HG03439 (cell line): Measurements from ENCODE around the gene C1orf21.

Source experiments
- ATAC-seq: cut with Tn5 transposase; IDR thresholded peaks from one replicate; pipeline ENCODE4 v1.9.1; 2021; ENCODE audit warnings: mild to moderate bottlenecking, moderate library complexity; ENCODE audit not compliant: unreplicated experiment

Gene C1orf21

DNA sequence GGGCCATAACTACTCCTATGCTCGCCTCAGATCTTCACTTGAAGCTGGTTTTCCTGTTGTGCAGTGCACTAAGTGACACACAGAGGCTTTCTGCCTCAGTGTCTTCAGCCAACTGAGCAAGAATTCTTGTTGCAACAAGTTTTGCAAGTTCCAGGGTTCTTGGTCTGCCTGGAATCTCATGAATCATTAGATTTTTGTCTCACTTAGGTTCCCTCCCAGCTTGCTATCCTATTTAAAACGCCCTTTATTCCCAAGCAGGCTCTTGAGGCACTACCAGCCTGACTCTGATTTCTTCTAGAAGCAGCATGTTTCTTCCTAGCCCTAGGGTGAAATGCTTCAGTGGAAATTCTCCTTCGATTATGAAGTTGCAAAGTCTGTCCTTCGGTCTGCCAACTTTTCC, 158.8 kb downstream of the C1orf21 start:
- ATAC-seq, result no peak

DNA sequence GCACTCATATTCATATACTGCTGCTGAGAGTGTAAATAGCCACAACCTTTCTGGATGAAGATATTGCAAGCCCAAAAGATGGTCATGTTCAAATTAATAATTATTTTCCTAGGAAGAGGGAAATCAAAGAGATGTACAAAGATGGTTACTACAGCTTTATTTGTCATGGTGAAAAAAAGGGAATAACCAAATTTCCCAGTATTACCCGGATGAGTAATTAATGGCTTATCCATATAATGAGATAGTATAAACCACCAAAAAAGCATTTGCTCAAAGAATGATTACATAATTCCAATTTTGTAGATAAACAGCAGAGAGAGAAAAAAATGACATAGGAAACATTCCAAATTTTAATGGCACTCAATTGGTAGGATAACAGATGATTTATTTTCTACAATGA, 165.6 kb downstream of the C1orf21 start:
- no peak for ATAC-seq

DNA sequence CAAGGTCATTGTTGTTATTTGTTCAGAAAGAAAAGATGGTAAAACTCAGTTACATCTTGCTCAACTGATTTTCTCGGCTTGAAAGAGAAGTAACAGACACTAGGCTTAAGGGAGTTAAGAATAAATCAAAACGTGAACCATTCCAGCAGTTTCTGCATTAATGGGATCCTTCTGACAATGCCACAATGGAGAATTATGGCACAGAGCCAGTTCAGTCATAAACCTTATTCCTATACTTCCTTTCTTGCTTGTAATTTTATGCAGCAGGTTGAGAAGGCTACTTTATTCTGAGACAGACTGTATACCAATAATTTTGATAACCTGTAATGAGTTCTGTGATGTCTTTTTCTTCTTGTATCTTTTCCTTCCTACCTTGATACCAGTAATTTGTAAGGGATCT, 167.0 kb downstream of the C1orf21 start:
- no peak for ATAC-seq

DNA sequence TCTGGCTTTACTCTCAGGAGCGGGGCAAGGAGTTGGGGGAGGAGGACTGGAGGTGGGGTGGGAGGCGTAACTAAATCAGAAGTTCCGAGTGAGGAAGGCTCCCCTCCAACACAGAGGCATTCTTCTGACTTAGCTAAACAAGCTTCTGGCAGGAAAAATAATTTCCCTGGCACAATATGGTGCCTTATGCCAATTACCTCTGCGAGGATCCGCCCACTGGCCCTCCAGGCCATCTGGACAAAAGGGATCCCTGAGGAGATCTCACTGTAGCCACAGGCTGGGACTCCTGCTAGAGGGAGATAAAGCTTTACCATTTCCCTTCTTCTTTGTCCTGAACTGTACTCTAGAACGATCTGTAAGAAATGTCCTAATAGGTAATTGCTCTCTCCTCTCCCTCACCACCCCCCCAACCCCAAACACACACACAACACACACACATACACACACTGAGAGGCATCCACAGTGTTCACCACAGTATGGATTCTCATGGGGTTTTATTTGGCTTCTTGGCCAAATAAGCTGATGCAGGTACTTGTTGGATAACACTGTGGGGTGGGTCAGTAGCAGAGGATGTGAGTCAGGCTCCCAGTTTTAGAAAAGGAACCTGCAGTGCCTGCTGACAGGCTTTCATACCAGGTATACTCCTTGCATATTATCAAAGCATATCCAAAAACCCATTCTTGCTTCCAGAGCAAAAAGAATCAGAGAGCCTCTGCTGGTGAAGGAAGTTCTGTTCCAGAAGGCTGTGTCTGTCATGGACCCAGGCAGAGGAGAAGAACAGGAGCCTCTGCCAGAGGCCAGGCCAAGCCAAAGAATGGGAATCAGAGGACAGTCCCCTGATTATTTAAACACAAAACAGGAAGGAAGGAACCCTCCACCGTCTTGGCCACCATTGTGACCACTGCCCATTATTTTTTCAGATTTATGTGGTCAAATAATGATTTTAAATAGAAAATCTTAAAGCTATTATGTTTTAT, 169.1 kb downstream of the C1orf21 start:
- ATAC-seq, result no peak

DNA sequence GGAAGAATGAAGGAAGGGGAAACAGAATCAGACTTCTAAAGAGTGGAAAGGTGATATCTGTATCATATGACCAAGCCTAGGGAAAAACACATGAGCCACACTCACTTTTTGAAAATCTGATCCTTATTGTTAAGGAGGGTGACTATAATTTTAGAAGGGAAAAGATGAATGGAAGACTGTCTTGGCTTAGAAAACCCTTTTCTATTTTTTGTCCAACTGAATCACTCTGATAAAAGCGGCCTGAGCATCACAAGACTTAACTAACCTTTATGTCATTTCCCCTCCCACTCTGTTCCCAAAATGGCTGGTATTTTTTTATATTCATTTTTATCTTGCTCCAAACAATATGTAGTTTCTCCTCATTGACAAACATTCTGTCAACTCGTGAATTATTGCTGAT, 169.8 kb downstream of the C1orf21 start:
- no peak for ATAC-seq

DNA sequence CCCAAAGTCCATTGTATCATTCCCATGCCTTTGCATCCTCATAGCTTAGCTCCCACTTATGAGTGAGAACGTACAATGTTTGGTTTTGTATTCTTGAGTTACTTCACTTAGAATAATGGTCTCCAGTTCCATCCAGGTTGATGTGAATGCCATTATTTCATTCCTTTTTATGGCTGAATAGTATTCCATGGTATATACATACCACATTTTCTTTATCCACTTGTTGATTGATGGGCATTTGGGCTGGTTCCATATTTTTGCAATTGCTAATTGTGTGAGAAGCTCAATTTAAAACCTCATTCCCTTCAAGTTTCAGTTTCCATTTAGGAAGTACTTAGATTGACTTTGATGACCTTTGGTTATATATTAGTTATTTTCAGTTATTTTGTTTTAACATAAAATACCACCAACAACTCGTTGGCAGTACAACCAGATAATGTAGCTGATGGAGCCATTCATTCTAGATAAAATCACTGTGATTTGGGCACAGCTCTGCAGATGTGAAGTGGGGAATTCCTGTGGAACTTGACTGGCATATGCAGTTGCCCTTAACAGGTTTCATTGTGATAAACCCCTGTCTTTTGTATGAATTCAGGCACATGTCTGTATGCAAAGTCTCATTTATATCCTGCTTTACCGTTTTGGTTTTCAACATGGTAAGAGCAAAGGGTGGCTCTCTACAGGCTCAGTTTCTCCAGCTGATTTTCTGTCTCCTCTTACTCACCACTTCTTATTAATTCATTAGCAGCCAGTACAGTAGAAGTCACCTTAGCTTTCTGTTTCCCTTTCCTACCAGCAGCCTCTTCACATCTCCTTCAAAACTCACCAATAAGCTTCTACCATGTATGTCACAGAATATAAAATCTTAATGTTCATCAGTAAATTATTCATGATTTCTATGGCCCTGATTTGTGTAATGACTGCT, 170.9 kb downstream of the C1orf21 start:
- ATAC-seq, result no peak

DNA sequence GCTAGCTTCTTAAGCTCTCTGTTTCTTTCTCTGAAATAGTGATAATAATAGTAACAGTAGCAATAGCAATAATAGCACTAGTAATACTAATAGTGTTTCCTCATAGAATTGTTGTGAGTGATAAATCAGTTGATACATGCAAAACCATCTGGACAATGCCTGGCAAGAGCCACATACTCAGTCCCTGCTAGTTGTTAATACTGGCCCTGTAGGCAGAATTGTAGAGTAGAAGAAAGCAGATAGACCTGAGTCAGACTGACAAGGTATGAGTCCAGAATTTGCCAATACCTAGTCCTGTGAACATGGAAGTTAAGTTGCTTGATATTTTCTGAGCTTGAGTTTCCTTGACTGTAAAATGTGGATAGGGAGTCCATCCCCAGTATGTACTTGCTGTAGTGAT, 171.9 kb downstream of the C1orf21 start:
- no peak for ATAC-seq

DNA sequence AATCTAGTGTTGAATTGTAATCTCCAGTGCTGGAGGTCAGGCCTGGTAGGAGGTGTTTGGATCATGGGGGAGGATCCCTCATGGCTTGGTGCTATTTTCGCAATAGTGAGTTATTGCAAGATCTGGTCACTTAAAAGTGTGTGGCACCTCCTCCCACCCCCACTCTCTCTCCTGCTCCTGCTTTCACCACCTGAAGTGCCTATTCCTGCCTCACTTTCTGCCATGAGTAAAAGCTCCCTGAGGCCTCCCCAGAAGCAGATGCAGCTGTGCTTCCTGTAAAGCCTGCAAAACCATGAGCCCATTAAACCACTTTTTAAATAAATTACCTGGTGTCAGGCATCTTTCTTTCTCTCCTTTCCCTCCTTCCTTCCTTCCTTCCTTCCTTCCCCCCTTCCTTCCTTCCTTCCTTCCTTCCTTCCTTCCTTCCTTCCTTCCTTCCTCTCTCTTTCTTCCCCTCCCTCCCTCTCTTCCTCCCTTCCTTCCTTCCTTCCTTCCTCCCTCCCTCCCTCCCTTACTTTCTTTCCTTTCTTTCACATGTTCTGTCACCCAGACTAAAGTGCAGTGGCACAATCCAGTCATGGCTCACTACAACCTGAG, 172.4 kb downstream of the C1orf21 start:
- ATAC-seq, result no peak

DNA sequence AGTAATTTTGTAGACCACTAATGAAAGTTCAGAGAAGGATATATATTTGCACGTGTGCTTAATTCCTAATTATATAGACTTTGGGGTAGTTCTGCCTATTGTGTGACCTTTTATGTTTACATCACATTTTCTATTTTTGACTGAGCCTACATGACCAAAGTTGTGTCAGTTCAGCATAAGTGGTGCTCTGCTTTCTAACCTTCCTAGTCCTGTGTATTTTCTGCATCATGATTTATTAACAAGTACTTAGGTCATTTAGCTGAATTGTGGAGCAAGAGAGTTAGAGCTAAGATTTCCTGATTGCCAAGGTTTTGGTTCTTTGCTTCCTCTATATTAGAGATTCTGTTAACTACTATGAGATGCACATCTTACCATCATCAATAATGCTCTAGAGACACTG, 176.0 kb downstream of the C1orf21 start:
- ATAC-seq, result no peak

DNA sequence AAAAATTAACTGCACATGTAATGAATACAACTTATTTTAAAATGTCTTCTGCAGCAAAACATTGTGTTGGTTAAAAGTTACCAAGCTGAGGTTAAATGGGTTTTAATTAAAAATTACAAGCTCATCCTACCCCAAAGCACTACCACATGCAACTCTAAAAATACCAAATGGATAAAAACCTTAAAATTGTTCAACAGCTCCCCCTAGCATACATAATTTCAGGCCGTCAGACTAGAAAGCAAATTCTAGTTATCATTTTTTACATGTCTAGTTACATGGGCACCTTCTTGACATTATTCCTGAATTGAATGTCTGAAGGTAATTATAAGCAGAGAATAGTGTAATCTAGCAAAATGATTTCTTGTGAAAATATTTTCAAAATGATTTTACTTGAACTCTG, 176.5 kb downstream of the C1orf21 start:
- ATAC-seq, result no peak

DNA sequence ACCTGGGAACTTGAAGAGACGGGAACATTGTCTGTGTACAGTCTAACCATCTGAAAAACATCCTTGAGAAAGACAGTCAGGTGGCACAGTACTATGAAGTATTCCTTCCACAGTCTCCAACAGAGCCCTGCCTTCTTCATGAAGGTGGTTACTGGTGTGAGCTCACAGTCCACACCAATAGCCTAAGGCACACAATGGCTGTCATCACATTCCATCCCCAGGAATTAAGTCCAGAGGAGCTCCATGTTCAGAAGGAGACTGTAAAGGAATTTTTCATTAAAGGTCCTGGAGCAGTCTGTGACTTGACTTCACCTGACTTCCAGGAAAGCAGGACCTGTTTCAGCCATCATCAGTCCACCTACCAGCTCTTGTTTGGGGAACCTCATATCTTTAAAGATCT, 180.2 kb downstream of the C1orf21 start:
- ATAC-seq, result no peak

DNA sequence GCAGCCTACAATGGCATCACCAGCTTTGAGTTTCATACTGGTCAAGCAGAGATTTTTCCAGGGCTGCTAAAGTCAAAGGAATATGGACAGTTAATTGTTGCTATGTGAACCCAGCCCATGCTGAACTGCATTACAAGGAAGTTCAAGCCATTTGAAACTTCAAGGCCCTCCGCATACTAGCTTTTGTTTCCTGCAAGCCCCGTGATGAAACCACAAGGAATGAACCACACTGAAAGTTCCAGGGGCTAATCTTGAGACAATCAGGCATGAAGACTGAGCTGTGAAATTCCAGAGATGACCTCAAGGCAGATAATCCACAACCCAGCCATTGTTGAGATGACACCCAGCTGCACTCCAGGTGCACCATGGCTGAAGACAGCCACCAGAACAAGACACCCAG, 180.8 kb downstream of the C1orf21 start:
- ATAC-seq, result no peak

DNA sequence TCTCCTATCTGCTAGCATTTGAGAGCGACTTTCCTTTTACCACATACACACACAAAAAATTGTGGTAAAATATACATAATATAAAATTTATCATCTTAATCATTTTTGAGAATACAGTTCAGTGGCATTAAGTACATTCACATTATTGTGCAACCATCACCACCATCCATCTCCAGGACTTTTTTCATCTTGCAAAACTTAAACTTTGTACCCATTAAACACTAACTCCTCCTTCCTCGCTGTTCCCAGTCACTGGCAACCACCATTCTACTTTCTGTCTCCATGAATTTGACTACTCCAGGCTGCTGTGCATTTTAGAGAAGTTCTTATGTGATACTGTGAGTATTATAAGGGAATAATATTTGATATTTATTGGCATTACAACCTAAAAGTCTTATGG, 181.3 kb downstream of the C1orf21 start:
- no peak for ATAC-seq

DNA sequence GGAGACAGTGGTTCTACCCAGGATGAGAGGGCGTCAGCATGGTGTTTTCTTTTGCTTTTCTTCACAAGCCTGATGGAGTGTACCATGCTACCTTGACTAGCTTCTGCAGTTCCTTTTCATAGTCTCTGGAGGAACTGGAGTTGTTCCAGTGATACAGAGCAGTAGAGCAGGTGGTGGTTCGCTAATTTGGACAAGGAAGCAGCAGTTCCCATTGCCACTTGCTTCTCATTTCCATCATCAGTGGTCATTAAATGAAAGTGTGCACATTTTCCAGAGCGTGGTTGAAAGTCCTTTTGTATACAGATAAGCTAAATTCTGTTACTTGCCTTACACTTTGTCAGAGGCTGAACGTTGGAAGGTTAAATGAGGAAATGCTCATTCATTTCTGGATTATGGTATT, 182.3 kb downstream of the C1orf21 start:
- ATAC-seq, result no peak

DNA sequence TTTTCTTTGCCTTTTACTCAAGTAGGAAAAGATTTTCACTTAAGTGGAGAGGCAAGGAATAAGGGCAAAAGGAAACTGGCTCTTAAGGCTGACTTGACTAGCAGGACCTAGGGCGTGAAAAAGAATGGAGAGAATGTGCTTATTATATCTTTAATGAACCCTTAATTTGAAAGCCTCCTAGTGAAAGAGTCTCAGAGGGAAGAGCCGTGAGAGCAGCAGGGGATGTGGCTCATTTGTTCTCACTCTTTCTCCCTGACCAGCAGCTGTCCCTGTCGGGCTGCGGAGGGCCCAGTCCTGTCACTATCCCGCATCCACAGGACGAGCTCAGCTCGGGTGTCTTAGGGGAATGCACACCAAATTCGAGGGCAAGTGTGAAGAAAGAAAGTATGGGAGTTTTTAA, 187.8 kb downstream of the C1orf21 start:
- ATAC-seq, result no peak

DNA sequence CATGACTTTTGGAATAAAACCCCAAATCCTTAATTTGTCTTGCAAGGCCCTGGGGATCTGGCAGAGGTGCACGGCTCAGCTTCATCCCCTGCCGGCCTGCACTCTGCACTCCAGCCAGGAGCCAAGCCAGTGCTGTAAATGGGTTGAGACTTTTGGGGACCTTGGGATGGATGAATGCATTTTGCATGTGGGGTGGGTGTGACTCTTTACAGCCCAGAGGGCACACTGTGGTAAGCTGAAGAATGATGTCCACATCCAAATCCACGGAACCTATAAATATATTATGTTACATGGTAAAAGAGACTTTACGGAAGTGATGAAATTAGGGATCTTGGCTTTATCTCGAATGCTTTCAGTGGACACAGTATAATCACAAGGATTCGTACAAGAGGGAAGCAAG, 190.0 kb downstream of the C1orf21 start:
- no peak for ATAC-seq

DNA sequence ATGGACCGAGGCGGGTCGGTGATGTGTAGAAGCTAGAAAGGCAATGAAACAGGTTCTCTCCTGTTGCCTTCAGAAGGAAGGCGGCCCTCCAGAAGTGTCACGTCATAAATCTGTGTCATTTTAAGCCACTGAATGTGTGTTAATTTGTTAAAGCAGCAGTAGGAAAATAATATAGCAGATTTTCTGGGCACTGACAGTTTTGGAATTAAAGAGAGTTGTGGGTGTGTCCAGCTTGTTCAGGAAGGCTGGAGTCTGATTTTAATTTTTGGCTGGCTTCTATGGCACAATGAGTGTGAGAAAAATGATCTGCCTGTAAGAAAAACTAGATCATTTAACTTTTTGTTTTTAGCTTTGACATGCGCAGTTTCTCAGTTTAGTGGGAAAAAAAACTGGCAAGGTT, 190.5 kb downstream of the C1orf21 start:
- ATAC-seq, result no peak

DNA sequence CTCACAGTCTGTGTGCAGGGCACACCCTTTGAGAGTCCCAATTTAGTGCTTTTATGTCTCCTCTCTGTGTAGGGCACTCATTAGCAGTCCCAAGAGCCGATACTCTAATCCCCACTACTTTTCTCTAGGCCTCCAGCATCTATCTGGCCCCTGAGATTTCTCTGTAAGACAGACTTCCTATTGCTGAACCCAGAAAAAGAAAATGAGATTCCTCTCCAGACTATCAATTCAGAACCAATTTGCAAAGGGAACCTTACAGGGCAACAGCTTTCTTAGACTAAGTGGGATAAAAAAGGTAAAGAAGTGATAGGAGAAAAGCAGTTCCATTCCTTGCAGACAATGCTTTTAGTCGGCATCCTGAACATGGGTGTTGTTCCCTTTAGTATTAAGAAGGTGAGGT, 195.6 kb downstream of the C1orf21 start:
- ATAC-seq, result no peak

DNA sequence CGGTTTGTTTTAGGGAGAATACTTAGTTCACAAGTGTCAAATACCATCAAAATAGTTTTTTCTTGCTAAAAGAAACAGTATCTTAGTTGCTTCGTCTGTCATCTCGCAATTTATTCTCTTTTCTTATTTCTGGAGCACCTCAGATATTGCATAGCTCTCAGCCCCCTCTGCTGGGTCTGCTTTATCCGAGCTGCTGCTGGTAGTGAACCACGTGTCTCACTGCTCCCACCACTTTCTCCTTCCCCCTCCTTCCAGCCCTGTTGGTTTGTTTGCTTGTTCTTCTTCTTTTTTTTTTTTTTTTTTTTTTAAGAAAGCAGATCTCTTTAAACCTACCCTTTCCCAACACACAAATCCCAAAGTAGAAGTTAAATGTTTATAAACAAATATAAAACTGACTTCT, 197.0 kb downstream of the C1orf21 start:
- no peak for ATAC-seq

DNA sequence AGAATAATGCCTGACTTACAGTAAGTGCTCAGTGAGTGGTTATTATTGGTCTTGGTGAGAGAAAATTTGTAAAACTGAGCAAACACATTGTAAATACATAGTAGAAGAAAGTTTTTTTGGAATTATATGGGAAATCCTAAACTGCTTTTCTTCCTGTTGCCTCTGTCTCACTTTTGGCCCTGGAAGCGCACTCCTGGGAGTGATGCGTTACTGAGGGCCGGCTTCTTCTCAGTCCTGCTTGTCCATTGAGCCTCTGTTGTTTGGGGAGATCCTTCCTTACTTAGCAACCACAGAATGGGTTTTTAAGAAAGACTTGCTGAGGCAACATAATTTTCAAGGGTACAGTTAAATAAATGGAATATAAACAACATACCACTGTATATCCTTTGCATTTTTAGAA, 201.9 kb downstream of the C1orf21 start:
- no peak for ATAC-seq

DNA sequence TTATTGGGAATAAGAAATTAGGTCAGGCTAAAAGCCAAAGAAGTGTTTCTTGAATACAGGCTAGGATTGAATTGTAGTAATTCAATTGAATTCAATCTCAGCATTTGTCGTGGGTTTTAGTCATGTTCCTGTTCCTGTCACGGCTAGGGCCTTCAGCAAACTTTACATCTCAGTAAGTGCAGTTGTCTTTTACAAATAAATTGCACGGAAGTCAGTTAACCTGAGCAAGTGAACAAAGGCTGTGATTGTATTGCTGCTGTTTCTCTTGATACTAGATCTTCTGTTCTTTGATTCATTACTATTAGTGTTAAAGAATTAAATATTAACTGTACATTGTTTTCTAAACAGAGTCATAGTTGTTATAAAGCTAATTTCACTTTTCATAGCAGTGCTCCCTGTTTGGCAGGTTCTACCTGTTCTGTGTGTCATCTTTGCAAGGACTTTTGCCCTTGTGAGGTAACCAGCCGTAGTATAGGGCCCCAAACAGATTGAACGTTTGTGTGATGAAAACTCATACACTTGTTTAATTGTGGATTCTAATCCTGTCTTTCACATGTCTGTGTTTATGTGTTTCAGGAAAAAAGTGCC, 203.4 kb downstream of the C1orf21 start:
- no peak for ATAC-seq
